Frontal cortex (tissue), 4 donors: Measurements from ENCODE around the gene MTUS2. TPM values are rescaled to one million over a fixed set of nuclear protein-coding genes. Genes with fewer than 3 reads are reported as not detected.
"Not testable (repeated sequence)": the region's sequence is repeated elsewhere in the genome, so short reads cannot be mapped to it uniquely, and the experiment has no call there.

Source experiments
- DNase-seq, 2 donors: peaks; one replicate each; pipeline ENCODE4 v3.0.0; 2012; ENCODE audit warnings: low spot score in 2 of 2
- FAIRE-seq: peaks from 2 replicates; lab custom pipeline; 2012; peaks lifted over from hg19 to GRCh38; lab: Jason Lieb, UNC
- total RNA-seq: library from RNA; depleted of rRNA; stranded (reverse); fragments of >200 nt; gene quantifications from one replicate; pipeline ENCODE4 v1.2.3, GENCODE V29; 2014
- donor health status: control.
- donor health status: control.
- donor health status: control.

MTUS2 gene
- total RNA-seq, 1 donor from 2014 or later = 7.3 TPM

DNA sequence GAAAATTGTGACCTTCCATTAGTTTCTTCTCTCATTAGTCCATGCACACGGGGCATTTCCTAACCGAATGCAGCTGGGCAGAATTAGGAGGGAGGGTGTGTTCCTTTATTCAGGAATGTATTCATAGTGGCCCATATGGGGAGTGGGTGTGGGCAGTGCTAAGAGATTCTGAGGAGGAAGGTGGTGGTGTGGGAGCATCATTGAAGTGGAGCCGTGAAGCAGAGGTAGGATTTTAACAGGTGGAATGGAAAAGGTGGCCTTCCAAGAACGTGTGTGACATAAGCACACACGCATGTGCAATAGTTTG is 134.2 kb downstream of the MTUS2 start:
- DNase-seq (no peak), FAIRE-seq (no peak)

DNA sequence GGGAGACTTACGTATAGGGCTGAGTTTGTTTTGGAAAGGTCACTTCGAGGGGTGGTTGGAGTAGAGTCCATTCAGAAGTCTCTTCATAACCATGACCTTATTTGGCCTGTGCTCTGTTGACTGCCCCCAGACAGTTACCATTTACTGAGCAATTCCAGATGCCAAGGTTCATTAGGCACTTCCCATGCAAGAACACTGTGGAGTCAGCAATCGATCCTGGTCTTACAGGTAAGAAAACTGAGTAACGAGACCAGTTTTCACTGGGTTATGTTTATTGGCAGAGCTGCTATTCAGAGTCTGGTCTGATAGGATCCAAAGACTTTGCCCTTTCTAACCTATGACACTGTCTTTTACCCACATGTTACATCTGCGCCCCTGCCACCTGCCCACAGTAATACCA is 134.7 kb downstream of the MTUS2 start:
- FAIRE-seq (no peak), DNase-seq (no peak)

DNA sequence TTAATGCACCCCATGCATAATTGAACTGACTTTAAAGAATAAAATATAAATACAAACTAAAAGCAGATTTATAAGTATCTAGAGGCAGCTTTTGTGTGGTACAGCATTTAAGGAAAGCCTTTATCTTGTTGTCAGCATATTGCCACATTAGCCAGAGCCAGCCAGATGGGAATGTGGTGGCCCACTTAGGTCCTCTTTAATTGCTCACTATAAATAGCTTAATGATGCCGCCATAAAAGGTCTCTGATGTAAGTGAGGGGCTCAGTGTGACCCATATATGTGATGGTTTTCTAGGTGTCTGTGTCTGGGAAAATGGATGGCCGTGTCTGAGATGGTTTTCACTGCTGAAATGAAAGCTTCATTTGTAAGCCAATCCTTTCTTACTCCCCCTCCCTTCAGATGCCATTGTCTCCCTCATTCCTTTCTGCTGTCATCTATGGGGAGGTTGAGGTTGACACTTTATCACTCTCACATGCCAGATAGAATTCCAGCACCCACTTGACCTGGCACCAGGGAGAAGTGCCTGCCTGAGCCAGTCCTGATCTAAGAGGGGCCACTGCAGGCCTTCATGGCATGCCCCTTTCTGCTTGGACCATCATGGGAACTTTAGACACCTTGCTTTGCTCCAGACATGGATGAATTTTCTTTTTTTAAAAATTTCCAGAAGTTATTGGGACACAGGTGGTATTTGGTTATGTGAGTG is 135.3 kb downstream of the MTUS2 start:
- DNase-seq (no peak), FAIRE-seq (no peak)

DNA sequence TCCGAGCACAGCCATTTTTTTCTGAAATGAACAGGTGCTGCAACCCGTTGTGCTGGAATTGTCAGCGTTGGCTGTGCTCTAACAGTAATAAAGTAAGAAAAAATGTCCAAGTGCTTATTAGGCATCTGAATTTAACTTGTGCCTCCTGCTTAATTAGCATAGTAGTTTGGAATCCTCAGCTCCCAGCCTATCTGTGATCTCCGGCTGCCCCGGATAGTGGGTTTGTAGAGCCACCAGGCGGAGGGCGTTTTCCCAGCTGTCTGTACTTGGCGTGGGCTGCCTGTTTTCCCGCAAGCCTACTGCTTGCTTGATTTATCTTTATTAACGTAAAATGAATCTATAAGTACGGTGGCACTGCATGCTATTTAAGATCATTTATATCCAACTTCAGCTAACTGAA is 137.9 kb downstream of the MTUS2 start:
- DNase-seq (no peak), FAIRE-seq (no peak)

DNA sequence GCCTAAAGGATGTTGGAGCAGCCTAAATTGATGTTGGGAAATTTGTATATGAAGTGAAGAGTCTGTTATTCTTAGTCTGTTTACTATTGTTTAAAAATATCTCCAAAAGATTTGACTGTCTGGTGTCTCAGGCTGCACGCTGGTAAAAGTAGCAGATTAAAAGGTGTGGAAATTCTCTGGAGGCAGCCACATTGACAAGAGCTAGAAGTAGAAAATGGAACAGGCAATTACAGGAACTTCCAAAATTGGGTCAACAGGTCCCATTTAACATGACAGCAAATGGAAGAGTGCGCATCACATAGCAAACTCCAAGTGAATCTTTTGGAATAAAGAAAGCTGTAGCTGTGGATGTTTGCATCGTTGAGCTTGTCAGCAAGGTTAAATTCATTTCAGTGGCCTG is 138.3 kb downstream of the MTUS2 start:
- no peak for FAIRE-seq
- no peak for DNase-seq

DNA sequence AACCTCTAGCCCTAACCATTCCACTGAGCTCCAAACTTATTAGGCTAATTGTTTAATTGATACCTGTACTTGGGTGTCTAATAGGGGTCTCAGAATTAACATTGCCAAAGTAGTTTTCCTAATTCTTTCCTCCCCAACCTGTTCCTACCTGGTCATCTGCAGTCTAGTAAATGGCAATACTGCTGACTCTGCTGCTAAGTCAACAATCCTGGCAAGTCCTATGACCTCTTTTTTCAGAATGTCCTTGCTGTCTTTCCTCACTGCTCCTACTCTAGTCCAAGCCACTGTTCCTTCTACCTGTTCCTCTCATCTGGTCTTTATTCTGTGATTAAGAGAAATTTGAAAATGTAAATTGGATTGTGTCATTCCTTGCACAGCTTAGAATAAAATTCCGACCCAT is 143.9 kb downstream of the MTUS2 start:
- no peak for DNase-seq
- no peak for FAIRE-seq

DNA sequence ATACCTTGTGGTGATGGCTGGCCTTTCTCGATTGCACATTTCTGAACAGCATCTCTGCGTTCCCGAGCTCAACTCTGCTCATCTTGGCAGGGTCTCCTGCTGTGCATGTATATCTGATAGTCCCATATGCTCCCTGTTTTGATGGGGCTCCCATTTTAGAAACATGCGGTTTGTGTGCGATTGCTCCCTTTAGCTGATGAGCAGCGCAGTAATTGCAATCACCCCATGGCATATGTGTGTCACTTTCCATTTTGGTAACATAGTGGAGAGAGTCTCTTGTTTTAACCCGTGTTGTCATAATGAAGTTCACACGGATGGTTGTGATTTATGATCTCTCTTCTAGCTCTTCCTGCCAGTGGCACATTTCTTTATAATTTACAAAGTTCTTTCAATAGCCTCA is 144.7 kb downstream of the MTUS2 start:
- DNase-seq (no peak), FAIRE-seq (no peak)

DNA sequence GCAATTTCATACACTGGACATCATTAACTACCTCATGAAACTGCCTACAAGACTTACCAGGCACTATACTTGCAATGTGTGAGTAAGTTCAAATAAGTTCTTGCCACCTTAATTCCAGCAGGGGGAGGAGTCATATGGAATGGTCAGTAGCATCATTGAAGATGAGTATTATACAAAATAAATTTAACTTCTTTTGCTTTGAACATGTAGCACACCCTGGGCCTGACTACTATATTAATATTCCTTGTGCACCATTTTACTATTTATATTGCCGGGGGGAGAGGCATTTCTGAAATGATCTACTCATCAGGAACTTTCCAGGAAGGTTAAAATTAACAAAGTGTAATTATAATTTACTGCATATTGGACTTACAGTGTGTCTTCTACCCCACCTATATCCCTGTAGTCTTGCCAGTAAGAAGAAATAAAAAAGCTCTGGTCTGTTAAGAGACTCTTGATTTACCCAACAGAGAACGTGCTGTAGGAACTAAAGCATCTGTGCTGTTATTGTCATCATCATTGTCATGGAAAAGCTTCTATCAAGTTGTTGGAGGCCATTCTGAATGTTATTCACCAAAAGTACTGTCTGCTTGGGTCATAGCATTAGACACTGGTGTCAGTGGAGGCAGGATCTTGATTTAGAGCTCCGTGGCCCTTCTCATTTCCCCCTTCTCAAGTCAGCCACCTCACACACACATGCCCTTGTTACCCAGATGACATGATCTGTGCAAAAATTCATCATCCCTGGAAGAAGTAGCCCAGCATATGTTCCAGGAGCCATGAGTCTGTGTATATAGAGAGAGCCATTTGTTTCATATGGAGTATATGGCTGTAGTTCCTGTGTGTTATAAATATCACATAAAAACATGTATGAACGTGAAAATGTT is 147.1 kb downstream of the MTUS2 start:
- DNase-seq (no peak), FAIRE-seq (no peak)

DNA sequence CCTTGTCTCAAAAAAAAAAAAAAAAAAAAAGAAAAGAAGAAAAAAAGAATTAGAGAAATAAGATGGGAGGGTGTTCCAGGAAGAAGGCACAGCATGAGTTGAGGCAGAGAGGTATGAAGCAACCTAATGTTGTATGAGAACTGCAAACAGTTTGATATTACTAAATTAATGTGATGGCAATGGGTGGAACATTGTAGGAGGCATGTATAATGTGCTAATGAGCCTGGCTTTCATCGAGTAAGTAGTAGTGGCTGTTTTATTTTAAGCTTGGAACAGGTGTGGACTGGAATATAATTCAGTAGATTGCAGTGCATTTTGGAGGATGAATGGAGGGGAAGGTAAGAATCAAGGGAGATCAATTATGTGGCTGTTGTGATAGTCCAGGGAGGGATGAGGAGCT is 156.1 kb downstream of the MTUS2 start:
- DNase-seq (no peak), FAIRE-seq (no peak)

DNA sequence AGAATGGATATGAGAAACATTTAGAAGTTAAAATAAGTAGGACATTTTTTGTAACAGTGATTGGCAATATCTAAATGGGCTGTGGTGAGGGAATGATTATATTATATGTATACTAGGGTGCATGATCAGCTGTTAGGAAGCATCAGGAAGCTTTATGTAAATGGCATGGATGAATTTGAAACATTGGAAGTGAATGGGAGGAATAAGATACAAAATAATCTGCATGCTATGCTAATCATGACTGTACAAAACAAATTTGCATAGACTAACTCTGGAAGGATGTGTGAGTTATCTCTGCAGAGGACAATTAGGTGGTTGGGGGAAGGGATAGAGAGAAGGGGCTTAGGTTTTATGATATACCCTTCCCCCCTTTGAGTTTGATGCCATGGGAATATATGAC is 156.5 kb downstream of the MTUS2 start:
- no peak for DNase-seq
- FAIRE-seq = no peak

DNA sequence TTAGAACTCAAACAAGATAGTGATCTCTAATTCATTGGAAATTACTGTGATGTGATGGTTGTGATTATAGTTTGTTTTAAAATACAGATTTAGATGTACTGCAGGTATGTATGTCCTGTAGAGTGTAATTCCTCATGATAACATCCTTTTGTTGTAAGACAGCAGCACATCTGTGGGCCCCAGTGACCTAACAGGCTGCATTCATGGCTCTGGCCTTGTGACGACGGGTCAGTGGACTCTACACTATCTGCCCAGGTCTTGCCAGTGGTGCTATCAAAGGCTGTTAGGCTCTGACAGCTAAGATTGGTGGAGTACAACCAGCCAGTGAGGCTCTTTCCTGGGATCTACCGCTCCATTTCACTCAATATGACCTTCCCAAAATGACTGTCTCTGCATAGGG is 158.4 kb downstream of the MTUS2 start:
- FAIRE-seq = no peak

DNA sequence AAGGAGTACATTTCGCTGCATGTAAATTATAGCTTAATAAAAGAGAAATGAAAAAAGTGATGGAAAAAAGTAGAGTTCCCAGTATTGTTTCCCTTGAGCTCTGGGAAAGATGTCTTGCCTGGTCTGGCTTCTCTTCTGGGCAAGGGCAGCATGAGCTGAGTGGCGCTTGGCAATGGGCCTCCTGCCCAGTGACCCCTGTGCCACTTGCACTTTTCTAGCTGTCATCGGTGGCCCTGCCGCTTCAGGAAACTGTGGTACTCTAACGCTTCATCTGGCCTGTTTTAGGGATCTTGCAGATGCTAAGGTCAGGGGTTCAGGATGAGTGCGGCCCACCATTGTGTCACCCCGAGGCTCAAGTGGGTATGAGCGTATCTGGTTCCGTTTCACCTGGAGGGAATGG is 161.4 kb downstream of the MTUS2 start:
- DNase-seq (no peak), FAIRE-seq (no peak)

More for the DNA sequence above, 158.4 kb downstream of the MTUS2 start:
- no peak for DNase-seq

DNA sequence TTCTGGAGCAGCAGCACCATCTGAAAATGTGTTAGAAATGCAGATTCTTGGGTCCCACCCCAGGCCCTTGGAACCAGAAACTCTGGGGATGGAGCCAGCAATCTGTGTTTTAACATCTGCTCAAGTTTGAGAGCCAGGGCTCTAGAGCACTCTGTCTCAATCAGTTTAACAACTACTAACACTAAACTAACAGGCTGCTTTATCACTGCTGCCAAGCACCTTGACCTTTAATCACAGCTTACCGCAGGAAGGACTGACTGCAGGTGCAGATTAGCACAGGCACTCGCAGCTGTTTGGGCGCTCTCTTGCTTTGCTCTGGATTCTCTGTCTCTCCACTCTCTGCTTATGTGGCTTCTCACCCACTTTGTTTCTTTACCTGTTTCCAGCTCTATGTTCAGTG is 163.5 kb downstream of the MTUS2 start:
- no peak for DNase-seq
- FAIRE-seq = no peak

DNA sequence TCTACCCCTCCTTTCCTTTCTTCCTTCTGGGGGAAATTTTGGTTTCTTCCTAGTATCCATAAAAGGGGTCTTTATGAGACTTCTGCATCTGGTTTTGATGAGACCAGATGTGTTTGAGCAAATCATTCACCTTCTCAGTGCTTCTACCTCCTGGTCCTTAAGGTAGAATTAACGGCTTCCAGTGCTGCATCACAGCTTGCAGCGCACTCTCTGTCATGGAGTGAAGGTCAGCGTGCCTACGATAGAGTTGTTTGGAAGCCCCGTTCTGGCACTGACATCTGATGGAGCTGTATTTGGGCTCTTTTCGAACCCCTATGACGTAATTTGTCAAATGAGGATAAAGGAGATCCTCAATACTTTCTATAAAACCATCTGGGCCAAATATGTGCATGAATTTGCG is 164.2 kb downstream of the MTUS2 start:
- no peak for FAIRE-seq
- DNase-seq = no peak

DNA sequence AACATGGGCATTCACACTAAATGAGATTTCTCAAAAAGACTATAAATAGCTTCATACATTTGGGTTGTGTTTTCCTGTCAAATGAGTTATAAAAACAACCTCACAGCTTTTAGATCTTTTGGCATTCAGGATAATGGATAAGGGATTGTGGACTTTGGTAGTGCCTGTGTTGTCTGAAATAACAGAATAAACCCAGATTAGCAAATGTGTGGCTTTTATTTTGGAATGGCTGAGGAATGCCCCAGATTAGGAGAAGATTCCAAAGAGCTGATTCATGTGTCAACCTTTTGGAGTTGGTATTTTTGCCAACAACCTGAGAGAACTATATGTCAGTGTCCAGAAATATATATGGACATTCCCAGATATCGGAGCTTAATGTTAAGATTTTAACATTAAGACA is 164.7 kb downstream of the MTUS2 start:
- no peak for DNase-seq
- no peak for FAIRE-seq

DNA sequence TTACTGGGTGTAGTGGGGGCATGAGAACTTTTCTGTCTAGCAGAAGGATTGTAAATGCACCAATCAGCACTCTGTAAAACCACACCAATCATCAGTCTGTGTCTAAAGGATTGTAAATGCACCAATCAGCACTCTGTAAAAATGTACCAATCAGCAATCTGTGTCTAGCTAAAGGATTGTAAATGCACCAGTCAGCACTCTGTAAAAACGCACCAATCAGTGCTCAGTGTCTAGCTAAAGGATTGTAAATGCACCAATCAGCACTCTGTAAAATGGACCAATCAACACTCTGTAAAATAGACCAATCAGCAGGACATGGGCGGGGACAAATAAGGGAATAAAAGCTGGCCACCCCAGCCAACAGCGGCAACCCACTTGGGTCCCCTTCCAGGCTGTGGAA is 170.2 kb downstream of the MTUS2 start:
- FAIRE-seq = not testable (repeated sequence)

DNA sequence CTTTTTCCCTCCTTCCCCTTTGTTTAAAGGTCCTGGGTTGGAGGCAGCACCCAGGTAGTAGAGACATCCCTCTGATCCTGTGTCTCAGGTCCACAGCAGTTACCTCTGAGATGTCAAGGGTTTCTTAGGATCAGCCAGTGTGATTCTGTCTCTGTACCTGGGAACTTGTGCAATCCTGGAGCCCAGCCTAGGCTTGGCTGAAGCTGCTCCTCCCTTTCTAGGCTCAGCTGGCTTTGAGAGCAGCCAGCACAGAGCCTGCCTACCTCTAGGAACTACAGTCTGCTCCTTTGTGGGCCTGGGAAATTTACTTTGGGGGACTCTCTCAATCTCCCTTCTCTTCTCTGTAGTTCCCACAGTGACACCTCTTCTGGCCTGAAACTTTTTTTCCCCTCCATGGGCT is 171.6 kb downstream of the MTUS2 start:
- FAIRE-seq (no peak), DNase-seq (no peak)

More for the DNA sequence above, 170.2 kb downstream of the MTUS2 start:
- DNase-seq = not testable (repeated sequence)

DNA sequence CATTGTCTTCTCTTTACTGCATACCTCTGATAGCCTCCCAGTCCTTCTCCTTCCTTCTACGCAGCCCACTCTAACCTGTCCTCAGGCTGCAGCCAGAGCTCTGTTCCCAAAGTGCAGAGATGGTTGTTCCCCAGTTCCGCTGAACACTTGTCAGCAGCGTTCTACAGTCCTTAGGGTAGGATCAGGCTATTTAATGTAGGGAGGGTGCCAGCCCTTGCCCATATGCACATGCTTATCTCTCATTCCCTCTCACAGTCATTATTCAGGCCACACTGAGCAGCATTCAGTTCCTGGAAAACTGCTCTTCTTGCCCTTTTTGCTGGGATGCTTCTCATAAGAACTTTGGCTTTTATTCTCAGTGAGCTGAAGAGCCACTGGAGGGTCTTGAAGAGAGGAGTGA is 180.7 kb downstream of the MTUS2 start:
- no peak for FAIRE-seq
- DNase-seq = no peak

DNA sequence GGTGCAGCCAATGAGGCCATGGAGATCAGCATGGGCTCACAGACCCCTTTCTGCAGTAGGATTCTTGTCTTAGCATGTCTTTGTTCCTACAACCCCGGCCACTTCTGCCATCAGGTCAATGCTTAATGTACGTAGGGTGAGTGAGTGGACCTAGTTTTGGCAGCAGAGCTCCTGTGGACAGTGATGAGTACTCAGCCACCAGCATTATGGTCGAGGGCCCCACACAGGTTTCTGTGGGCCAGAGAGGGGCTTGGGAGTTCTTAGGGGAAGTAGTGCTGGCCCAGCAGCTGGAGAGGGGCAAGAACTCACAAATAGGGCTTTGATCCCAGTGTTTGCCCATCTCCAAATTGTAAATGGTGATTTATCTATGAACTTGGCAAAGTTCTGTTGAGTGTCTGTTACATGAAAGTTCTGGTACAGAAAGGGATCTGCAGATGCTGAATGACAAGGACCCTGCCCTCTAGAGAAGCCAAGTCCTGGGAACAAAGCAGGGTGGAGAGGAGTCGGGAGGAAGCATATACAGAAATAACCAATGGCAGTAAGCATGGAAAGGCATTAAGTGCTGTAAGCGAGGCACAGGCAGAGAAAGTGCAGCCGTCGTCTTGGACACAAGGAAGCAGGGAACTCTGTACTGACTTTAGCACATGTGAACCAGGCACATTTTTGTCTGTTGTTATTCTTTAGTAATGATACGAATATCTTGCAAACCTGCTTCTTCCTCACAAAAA is 185.1 kb downstream of the MTUS2 start:
- DNase-seq = no peak
- no peak for FAIRE-seq

DNA sequence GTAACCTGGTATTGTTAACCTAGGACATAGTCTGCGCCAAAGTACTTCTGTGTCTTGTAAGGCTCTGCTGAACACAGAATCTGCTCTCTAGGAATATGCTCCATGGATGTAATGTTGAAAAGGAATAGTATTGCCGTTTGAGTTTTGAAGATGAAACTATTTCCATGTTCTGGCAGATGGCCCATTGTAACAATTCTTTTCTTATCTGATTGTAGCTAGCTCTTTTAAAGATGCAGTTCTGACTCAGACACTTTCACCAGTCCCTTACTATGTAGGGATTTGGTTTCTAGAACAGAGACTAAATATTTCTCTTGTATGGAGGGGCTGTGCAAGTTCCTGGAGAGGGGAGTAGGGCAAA is 185.6 kb downstream of the MTUS2 start:
- FAIRE-seq = no peak
- DNase-seq = no peak

DNA sequence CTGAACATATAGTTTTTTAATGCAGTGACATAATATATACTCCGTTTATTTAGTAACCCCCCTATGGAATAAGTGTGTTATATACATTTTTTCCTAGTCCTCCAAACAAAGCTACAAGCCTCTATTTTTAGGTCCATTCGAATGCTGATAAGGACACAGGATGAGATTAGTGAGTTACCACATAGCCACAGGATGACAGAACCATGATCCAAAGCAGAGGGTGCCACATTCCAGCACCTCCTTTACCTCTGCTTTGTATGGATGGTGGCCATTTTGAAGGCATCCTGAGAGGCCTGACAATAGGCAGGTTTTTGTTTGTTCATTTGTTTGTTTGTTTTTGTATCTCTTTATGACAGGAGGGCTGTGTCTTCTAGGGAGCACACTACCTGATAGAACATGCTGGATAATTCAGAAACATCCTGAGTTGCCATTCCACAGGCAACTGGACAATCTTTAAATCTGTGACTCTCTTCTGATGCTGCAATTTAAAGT is 186.3 kb downstream of the MTUS2 start:
- FAIRE-seq = no peak

More for the DNA sequence above, 186.3 kb downstream of the MTUS2 start:
- DNase-seq = no peak
